ENCODE data around the gene EID1.
"Not testable (repeated sequence)": the region's sequence is repeated elsewhere in the genome, so short reads cannot be mapped to it uniquely, and the experiment has no call there.

EID1 gene

DNA sequence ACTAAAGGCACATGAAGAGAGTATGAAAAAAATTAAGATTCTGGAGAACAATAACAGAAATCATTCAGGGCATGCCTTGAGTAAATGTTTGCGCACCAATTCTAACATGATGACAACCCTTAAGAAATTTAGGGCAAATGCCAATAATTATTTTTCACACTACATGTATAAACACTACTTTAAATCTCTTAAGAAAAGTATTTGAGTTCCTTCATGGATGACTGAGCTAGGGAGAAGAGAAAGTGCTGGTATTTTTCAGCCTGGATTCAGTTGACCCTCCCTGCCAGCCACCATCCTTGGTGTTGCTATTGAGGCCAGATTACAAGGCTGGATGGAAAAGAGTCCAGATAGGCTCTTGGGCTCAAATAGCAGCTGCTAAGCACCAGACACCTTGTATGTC lies 8.0 kb upstream of the EID1 start:
- no peak for DNase-seq (ENCODE audit: low read depth)

DNA sequence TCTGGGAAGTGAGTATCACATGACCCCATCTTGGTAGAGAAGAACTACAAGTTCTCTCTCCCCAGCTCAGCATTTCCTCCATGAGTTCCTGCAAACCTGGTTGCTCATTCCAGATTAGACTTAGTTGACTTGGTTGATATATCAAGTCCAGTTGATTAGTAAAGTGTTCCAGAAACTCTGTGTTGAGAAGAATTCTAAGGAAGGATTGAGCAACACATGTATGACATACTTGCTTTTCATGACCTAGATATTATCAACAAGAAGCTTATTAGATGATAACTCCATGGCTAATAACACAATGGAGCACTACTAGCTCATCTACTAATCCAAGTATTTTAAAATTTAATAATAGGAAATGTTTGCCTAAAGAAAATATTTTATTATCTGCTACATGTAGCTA lies 6.4 kb upstream of the EID1 start:
- no peak for DNase-seq (ENCODE audit: low read depth)

DNA sequence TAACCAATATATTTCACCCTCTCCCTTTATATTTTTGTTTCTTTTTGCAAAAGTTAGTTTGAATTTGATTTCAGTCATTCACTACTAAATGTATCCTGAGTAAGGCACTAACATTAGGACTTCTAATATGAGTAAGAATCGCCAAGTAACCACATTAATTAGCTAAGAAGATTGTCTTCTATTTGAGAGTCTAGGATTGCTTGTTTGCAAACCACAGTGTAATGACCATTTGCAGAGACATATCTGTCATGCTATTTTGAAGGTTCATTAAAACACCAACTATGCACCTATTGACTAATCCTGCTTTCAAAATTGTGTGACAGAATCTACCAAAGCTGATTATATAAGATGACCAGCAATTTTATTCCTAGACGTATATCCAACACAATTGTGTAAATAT lies 5.3 kb upstream of the EID1 start:
- DNase-seq (ENCODE audit: low read depth): no peak

DNA sequence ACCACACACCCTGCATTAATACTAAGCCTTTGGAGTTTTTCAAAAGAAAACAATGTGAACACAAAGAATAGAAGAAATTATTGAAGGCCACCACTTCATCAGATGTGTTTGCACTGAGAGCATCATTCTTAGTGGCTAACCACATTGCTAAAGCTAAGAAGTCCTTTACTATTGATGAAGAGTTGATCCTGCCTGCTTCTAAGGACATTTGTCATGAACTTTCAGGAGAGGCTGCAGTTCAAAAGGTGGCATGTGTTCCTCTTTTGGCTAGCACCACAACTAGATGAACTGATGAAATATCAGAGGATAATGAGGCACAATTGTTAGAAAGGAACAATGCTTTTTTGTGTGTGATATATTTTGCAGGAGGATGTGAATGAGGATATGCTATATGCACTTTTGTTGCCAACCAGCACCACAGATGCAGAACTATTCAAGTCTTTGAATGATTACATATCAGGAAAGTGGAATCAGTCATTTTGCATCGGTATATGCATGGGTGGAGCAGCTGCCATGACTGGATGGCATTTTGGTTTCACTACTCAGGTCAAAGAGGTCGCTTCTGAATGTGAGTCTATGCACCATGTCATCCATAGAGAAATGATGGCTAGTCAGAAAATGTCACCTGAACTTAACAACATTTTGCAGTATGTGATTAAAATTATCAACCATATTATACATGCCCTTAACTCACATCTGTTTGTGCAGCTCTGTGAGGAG lies 2.5 kb upstream of the EID1 start:
- no peak for DNase-seq (ENCODE audit: low read depth)

DNA sequence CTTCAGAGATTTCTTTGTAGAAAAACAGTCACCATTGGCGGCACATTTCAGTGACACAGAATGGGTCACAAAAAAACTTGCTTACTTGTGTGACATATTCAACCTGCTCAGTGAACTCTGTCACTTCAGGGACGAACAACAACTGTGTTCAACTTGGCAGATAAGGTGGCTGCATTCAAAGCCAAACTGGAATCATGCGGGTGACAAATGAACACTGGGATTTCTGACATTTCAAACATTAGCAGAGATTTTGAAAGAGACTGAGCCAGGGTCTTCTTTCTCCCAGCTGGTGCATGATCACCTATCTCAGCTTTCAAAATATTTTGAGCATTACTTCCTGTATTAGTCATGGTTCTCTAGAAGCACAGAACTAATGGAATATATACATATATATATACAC lies 1.9 kb upstream of the EID1 start:
- DNase-seq (ENCODE audit: low read depth): no peak

DNA sequence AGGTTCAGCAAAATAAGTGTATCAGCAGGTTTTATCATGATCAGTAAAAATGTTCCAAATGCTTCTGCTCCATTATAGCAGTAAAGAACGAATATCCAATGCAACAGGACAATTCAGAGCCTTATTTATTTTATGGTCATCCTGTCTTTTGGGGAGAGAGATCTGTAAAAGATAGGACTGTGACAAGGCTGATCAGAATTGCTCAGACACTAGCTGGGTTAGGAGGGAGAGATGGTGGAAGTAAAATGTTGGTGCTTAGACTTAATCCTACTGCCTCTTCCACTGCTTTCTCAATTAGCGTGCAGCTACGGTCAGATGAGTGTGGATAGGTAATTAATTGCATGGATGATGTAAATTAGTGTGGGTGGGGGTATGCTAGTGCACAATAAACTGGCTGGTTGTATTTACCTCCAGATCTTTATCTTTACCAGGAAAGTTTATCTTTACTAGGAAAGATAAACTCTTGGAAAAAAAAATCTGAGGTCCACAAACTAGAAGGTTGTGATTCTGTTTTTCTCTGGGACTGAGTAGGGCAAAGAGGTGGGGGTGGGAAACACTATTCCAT lies 2.2 kb downstream of the EID1 start:
- no peak for DNase-seq (ENCODE audit: low read depth)

DNA sequence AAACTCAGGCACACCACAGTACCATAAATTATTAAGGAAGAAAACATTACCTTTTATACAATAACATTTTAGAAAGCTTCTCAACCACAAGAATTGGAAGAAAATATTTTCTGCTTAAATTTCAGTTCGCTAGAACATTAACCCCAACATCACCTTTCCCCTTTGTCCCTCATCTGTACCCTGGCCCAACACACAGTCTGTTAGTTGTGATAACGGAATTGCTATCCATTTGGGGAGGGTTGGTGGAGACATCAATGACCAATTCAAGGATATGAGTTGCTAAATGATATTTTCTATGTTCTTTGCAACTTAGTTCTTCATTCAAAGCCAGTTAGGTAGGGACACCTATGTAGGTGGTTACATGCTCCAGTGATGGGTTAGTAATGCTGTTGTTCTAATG lies 5.8 kb downstream of the EID1 start:
- DNase-seq (ENCODE audit: low read depth): no peak

DNA sequence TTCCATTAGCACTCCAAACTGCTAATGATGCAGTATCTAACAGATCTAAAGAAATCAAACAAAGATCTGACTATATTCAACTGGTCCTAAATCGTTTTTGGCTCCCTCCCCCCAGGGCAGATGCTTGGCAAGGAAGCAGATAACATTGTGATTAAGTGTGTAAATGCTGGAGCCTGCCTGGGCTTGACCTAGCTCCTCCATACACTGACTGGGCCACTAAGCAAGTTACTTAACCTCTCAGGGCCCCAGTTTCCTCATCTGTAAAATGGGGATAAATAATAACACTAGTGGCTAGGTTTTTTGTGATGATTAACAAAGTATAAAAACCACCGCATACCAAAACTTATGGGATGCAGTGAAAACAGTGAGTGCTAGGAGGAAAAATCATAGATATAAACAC lies 9.2 kb downstream of the EID1 start:
- DNase-seq (ENCODE audit: low read depth): no peak

DNA sequence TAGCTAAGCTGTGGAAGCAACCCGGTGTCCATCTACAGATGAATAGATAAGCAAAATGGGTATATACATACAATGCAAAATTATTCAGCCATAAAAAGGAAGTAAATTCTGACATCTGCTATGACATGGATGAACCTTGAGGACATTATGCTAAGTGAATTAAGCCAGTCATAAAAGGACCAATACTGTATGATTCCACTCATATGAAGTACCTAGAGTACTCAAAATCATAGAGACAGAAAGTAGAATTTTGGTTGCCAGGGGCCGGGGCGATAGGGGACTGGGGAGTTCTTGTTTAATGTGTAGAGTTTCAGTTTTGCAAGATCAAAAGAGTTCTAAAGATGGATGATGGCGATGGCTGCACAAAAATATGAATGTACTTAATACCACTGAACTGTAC lies 10.3 kb downstream of the EID1 start:
- DNase-seq (ENCODE audit: low read depth): no peak

DNA sequence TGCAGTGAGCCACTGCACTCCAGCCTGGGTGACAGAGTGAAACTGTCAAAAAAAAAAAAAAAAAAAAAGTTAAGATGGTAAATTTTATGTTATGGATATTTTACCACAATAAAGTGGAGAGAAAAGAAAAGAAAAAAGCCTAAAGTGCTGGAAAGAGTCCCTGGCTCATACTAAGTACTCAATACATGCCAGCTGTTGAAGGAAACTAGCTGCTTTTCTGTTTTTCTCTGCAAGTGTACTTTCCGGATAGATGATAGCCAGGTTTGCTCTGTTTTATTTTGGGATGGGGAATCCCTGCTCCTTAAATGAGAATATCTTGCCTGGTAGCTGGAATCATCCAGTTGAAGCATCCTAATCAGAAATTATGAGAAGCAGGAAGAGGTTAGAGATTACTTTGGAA lies 10.9 kb downstream of the EID1 start:
- no peak for DNase-seq (ENCODE audit: low read depth)

DNA sequence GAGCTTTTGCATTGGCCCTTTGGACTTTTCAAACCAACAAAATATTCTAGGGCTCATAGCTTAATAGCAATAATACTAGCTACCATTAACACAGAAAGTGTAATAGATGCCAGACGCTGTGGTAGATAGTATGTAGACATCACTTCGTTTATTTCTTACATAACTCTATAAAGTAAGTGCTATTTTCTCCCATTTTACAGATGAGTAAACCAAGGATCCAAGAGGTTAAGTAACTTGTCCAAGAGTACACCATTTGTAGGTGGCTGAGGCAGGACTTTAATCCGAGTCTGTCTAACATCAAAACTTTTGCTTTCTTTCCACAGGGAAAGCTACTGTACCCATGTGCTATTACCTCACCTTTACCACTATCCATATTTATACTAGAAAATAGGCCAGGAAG lies 12.0 kb downstream of the EID1 start:
- DNase-seq (ENCODE audit: low read depth): no peak

DNA sequence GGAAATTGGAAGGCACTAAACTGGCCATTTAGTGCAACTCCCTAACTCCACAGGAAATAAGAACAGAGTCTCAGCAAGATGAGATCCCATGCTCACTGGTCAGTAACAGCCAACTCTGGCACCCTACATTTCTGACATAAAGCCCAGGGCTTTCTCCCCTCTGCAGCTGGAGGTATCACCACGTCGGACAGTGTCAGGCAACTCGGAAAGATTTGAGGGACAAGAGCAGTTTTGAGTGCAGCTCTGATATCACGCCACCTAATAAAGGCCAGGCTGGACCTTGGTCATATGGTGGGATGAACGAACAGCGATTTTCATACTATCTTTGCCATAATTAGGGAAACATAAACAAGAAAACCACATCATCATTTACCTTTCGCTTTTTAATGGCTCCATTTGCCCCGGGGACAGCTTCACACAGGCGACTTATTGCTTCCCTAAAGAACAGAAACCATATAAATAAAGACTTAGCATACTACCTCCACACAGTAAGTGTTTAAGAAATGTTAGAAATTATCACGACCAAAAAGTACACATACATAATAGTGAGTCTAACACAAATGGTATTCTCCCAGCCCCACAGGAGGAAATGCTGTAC lies 12.5 kb downstream of the EID1 start:
- DNase-seq (ENCODE audit: low read depth): no peak

DNA sequence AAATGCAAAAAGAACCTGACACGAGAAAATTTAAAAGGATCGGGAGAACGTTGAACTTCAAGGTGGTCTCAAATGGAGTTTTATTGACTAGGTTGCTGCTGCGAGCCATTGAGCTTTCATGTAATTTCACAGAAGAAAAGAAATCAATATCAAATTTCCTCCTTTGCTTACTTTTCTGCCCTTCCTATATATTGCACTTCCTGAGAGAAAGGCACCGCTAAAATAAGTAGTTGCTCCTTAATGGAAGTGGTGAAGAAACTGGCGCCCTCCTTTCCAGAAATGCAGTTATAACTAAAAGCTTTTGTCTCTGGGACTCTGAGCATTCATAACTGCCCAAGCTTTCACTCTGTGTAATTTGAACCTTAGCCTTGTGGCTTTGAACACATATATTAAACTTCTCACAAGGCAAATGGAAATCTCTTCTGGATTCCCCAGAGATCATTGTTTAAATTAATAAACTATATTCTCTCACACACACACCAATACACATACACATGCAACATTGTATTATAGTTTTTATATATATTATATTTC lies 13.4 kb downstream of the EID1 start:
- DNase-seq (ENCODE audit: low read depth): no peak

DNA sequence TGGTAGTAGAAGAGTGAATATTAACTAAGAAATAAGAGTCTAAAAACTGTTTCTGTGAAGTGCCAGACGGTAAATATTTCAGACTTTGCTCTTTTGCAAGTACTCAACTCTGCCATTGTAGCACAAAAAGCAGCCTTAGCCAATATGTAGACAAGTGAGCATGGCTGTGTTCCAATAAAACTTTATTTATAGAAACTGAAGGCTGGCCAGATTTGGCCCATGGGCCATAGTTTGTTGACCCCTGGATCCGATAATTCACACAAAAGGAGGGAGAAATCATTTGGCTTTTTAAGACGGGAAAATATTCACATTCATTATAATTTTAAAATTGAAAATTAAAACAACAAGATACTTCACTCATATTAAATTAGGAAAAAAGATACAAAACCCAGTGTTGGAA lies 15.4 kb downstream of the EID1 start:
- no peak for DNase-seq (ENCODE audit: low read depth)

DNA sequence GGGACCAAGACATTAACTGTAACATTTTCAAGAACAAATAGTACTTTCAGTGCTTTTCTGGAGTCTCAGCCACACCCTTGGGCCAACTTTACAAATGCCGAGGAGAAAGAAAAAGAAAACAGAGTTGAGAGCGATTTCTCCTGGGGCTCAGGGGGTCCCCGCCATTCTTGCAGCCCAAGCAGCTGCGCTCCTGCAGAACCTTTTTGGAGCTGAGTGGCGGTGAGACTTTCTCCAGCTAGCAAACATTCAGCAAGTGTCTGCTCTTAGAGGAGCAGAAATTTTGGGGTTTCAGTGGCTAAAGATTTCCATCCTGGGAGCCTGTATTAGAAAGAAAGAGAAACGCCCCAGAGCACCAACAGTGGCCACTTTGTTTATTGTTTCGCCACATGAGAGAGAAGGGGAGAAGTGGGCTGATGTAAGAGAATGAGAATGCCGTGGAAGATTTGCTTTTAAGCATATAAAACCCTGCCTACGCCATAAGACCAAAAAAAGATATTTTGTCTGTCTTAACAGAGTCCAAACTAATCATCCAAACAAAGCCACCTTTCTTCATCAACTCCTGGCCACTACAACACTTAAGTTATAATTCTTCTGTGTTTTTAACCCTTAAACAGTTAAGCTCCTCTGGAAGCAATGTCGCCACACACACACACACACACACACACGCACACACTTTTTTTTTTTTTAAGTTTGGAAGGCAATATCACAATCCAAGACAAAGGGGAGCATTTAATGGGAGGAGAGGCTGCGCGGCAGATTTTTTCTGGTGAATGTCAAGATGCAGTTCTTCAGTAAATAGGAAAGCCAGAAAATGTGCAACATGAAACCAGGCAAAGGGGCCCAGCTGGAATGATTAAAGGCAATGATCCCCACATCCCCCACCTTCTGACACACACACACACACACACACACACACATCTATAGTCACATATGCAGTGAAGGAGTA lies 19.2 kb downstream of the EID1 start:
- DNase-seq (ENCODE audit: low read depth): no peak

DNA sequence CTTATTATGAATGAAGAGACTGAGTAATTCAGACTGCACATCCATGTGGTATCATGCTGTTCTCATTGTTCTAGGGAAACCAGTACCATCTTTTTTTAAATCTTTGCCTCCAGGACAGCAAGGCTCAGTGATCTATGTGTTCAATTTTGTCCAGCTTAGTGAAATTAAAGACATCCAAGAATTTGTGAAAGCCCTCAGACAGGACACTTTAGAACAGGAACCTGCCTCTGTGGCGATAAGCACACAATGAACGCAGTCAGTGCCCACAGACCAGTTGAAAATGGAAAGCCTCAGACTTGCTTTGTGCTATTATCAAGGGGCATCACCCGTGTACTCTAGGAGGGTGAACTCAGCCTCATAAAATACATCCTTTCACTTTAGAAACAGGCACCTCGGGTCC lies 20.1 kb downstream of the EID1 start:
- no peak for DNase-seq (ENCODE audit: low read depth)

DNA sequence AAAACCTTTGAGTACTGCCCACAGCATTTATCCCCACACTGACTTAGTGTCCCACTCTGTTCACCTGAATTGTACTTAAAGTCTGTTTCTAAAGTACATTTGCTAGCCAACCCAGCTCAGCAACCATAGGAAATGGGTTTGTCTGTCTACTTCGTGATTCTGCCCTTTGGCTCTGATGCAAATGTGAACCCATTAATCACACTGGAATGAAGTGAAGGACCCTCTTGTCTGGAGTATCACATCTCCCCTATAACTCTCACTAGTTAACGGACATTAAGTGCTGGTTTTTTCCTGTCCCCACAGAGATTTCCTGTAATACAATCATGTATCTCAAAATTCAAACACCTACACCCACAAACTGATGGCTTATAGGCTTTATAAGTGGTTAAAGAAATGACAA lies 20.5 kb downstream of the EID1 start:
- DNase-seq (ENCODE audit: low read depth): no peak

DNA sequence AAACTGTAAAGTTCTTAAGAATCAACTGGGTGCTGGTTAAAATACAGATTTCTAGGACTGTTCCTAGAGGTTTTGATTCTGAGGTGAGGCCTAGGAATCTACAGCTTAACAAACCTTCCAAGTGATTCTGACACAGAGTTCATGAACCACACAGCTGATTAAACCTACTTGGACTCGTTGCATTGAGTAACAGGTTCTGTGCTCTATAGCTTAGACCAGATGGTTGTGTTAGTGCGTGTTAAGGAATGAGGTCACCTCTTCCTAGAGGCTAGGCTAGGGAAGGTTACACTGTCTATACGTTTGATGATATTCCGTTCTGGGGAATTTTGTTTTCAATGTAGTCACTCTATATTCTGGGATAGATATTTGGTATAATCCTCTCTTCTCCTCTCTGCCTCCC lies 21.9 kb downstream of the EID1 start:
- no peak for DNase-seq (ENCODE audit: low read depth)

DNA sequence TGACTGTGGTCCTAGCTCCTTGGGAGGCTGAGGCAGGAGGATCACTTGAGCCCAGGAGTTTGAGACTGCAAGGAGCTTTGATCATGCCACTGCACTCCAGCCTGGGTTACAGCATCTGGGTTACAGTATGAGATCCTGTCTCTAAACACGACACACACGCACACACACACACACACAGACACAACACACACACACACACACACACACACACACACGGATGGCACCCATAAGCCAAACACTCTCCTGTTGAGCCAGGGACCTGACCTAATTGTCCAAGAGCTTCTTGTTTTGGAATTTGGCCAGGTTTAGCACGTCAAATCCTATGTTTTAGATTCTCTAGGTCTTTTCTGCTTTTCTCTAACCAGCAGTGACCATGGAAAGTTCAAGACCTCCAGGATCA lies 26.8 kb downstream of the EID1 start:
- DNase-seq (ENCODE audit: low read depth): no peak

DNA sequence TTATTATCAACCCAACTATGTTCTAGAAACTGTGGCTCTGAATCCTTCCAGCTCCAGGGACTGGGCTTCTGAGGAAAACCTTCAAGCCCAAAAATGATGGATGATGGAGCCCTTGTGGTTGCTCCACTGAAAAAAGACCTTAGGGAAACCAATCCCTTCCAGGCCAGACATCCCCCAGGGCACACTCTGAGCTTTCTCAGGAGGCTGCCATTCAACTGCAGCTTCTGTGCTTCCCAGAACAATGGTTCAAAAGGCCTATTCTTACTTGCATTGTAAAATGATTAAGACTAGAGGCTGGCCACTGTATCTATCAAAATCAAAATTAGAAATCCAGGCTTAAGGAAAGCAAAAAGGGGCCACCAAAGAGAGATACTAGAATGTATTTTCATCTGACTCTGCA lies 27.3 kb downstream of the EID1 start:
- no peak for DNase-seq (ENCODE audit: low read depth)

DNA sequence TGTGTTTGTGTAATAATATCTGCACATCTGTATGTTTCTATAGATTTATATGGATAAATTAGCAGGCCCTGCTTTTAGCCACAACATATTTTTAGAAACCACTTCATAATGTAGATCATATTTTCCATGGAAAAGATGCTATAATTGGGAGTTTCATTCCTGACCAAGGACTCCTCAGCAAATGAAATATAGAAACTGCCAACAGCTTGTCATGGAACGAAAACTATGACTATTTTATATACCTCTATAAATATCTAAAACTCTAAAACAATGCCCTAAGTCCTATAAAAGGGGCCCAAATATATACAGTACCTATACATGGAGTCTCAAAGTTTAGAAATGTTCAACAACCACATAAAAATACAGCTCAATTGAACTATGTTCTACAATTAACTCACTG lies 27.9 kb downstream of the EID1 start:
- DNase-seq (ENCODE audit: low read depth): no peak

DNA sequence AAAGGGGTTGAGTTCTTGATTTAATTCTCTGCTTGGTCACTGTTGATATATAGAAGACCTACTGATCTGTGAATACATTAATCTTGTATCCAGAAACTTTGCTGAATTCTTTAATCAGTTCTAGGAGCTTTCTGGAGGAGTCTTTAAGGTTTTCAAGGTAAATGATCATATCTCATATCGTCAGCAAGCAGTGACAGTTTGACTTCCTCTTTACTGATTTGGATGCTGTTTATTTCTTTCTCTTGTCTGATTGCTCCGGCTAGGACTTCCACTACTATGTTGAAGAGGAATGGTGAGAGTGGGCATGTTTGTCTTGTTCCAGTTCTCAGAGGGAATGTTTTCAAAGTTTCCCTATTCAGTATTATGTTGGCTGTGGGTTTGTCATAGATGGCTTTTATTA lies 31.4 kb downstream of the EID1 start:
- DNase-seq (ENCODE audit: low read depth): not testable (repeated sequence)

DNA sequence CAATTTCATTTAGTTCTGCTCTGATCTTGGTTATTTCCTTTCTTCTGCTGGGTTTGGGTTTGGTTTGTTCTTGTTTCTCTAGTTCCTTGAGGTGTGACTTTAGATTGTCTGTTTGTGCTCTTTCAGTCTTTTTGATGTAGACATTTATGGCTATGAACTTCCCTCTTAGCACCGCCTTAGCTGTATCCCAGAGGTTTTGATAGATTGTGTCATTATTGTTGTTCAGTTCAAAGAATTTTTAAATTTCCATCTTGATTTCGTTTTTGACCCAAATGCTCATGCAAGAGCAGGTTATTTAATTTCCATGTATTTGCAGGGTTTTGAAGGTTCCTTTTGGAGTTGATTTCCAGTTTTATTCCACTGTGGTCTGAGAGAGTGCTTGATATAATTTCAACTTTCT lies 32.6 kb downstream of the EID1 start:
- DNase-seq (ENCODE audit: low read depth): not testable (repeated sequence)

All from activated gamma-delta T cell treated with anti-CD3 and anti-CD28 coated beads, Interleukin-2, amount 50 U/mL, for 16 hours (primary cell).